SK-N-SH (cell line): ENCODE measurements around the gene MAP2K2. TPM values are rescaled to one million over a fixed set of nuclear protein-coding genes. Genes with fewer than 3 reads are reported as not detected.

Experiments used
- CTCF ChIA-PET: fragments of 300-600, 350-600 bp; formaldehyde crosslinking; extraction: SDS; loops from one replicate; lab custom pipeline; 2021; lab: Yijun Ruan, JAX
- POLR2A ChIA-PET: fragments of 350-600 bp; sonication (Branson Sonifier 250); formaldehyde crosslinking; extraction: SDS; loops from one replicate; lab custom pipeline; 2020; ENCODE audit warnings: antibody characterized with exemption, inconsistent platforms; lab: Yijun Ruan, JAX
- DNase-seq: peaks from one replicate; pipeline ENCODE4 v3.0.0; 2012
- H2AFZ ChIP-seq: fragments of 200-600 bp; sonication (generic); 2 replicates; pipeline ENCODE4 v1.8.1; 2016; ENCODE audit warnings: antibody characterized with exemption, mild to moderate bottlenecking, low read depth
- H3F3A ChIP-seq: fragments of 200-600 bp; sonication (generic); replicated peaks from 2 replicates; pipeline ENCODE3; 2016; ENCODE audit warnings: antibody characterized with exemption, mild to moderate bottlenecking; ENCODE audit not compliant: insufficient read depth
- H3K27ac ChIP-seq, 2 experiments: fragments of 200-500 bp in 1 of 2; fragments of 200-600 bp in 1 of 2; sonication (Bioruptor generic) in 1 of 2; sonication (generic), shearing (Covaris generic) in 1 of 2; 2 replicates each; pipeline versions ENCODE4 v1.5.1 to v1.6.1; 2014 to 2016; ENCODE audit warnings: low read depth in 2 of 2, inconsistent platforms in 1 of 2, low read length in 1 of 2, mild to moderate bottlenecking in 1 of 2, mixed read lengths in 1 of 2
- H3K27me3 ChIP-seq: fragments of 200-600 bp; sonication (generic), shearing (Covaris generic); 2 replicates; pipeline ENCODE4 v1.6.1; 2016; ENCODE audit warnings: mixed run types; ENCODE audit not compliant: insufficient read depth
- H3K36me3 ChIP-seq, 2 experiments: fragments of 200-500 bp in 1 of 2; fragments of 200-600 bp in 1 of 2; sonication (Bioruptor generic) in 1 of 2; sonication (generic) in 1 of 2; replicated peaks in 1 of 2; 2 replicates each; pipeline versions ENCODE3 to v1.5.1; 2014 to 2016; ENCODE audit warnings: low read length in 1 of 2, mild to moderate bottlenecking in 1 of 2; ENCODE audit not compliant: insufficient read depth in 2 of 2, control insufficient read depth in 1 of 2
- H3K4me1 ChIP-seq, 2 experiments: fragments of 200-500 bp in 1 of 2; fragments of 200-600 bp in 1 of 2; sonication (Bioruptor generic) in 1 of 2; sonication (generic), shearing (Covaris generic) in 1 of 2; 2 replicates each; pipeline versions ENCODE4 v1.5.1 to v1.6.1; 2014 to 2016; ENCODE audit warnings: low read depth in 1 of 2, low read length in 1 of 2, mixed run types in 1 of 2; ENCODE audit not compliant: insufficient read depth in 2 of 2, control insufficient read depth in 1 of 2
- H3K4me2 ChIP-seq: fragments of 200-600 bp; sonication (generic), shearing (Covaris generic); 2 replicates; pipeline ENCODE4 v1.6.1; 2017; ENCODE audit warnings: mixed run types
- H3K4me3 ChIP-seq, 2 experiments: fragments of 200-500 bp in 1 of 2; fragments of 200-600 bp in 1 of 2; sonication (Bioruptor generic) in 1 of 2; sonication (generic), shearing (Covaris generic) in 1 of 2; 2 replicates each; pipeline versions ENCODE4 v1.5.1 to v1.8.1; 2014 to 2016; ENCODE audit warnings: low read depth in 2 of 2, inconsistent platforms in 1 of 2, low read length in 1 of 2, mild to moderate bottlenecking in 1 of 2, mixed read lengths in 1 of 2, moderate library complexity in 1 of 2
- H3K79me2 ChIP-seq: fragments of 200-600 bp; sonication (generic); 2 replicates; pipeline ENCODE4 v1.8.1; 2017; ENCODE audit warnings: mild to moderate bottlenecking; ENCODE audit not compliant: insufficient read depth
- H3K9ac ChIP-seq: fragments of 200-600 bp; sonication (generic); 2 replicates; pipeline ENCODE4 v1.6.1; 2017; ENCODE audit warnings: mixed run types
- H3K9me2 ChIP-seq: fragments of 200-600 bp; sonication (generic); 2 replicates; pipeline ENCODE4 v1.6.1; 2017; ENCODE audit warnings: mixed run types
- H3K9me3 ChIP-seq: fragments of 200-600 bp; sonication (generic); 2 replicates; pipeline ENCODE4 v1.6.1; 2017; ENCODE audit warnings: mixed run types, mild to moderate bottlenecking, moderate library complexity
- H4K20me1 ChIP-seq: fragments of 200-600 bp; sonication (generic); 2 replicates; pipeline ENCODE4 v1.6.1; 2017; ENCODE audit warnings: mild to moderate bottlenecking, mixed run types; ENCODE audit not compliant: insufficient read depth
- CHD2 ChIP-seq: fragments of 150-350 bp; IDR thresholded peaks from 2 replicates; pipeline ENCODE4 v1.6.1; 2018; ENCODE audit warnings: low read length; ENCODE audit not compliant: partially characterized antibody
- EZH2phosphoT487 ChIP-seq: fragments of 200-600 bp; sonication (generic); IDR thresholded peaks from 2 replicates; pipeline ENCODE4 v1.6.1; 2017; ENCODE audit warnings: low read depth, mixed run types, mild to moderate bottlenecking, antibody characterized with exemption, moderate library complexity, borderline replicate concordance
- FOSL2 ChIP-seq: IDR thresholded peaks from 2 replicates; pipeline ENCODE4 v1.4.0; 2012; ENCODE audit warnings: low read depth, mild to moderate bottlenecking, moderate library complexity, borderline replicate concordance
- GABPA ChIP-seq: IDR thresholded peaks from 2 replicates; pipeline ENCODE4 v1.4.0; 2012; ENCODE audit warnings: low read depth, mild to moderate bottlenecking
- GATA2 ChIP-seq: sonication (generic); formaldehyde crosslinking; IDR thresholded peaks from 2 replicates; pipeline ENCODE4 v1.5.0; 2020; ENCODE audit warnings: mild to moderate bottlenecking, missing genetic modification reagents
- JUND ChIP-seq: IDR thresholded peaks from 2 replicates; pipeline ENCODE4 v1.4.0; 2012
- MAX ChIP-seq: IDR thresholded peaks from 2 replicates; pipeline ENCODE4 v1.4.0; 2012; ENCODE audit warnings: low read depth
- MXI1 ChIP-seq: IDR thresholded peaks from 2 replicates; pipeline ENCODE4 v1.6.1; 2012; ENCODE audit warnings: mild to moderate bottlenecking, low read depth, low read length, improper control_type of control experiment
- NFIC ChIP-seq: IDR thresholded peaks from 2 replicates; pipeline ENCODE4 v1.4.0; 2012; ENCODE audit warnings: borderline replicate concordance
- NRF1 ChIP-seq: IDR thresholded peaks from 2 replicates; pipeline ENCODE4 v1.6.1; 2012; ENCODE audit warnings: low read depth, mild to moderate bottlenecking, low read length
- POLR2AphosphoS5 ChIP-seq: IDR thresholded peaks from 2 replicates; pipeline ENCODE4 v1.6.1; 2012; ENCODE audit warnings: low read depth, low read length
- RAD21 ChIP-seq: IDR thresholded peaks from 2 replicates; pipeline ENCODE4 v1.6.1; 2012; ENCODE audit warnings: mild to moderate bottlenecking, low read length
- RCOR1 ChIP-seq: fragments of 150-350 bp; IDR thresholded peaks from 2 replicates; pipeline ENCODE4 v1.6.1; 2017; ENCODE audit warnings: antibody characterized with exemption, low read length
- RFX5 ChIP-seq: IDR thresholded peaks from 2 replicates; pipeline ENCODE4 v1.6.1; 2012; ENCODE audit warnings: mild to moderate bottlenecking, improper control_type of control experiment, low read length
- SIN3A ChIP-seq: IDR thresholded peaks from 2 replicates; pipeline ENCODE4 v1.6.1; 2012; ENCODE audit warnings: low read depth, mild to moderate bottlenecking, low read length, moderate library complexity, borderline replicate concordance
- TAF1 ChIP-seq: IDR thresholded peaks from 2 replicates; pipeline ENCODE4 v1.6.1; 2012; ENCODE audit warnings: low read depth, mild to moderate bottlenecking, low read length, moderate library complexity, borderline replicate concordance
- TCF12 ChIP-seq: IDR thresholded peaks from 2 replicates; pipeline ENCODE4 v1.4.0; 2012
- USF1 ChIP-seq: IDR thresholded peaks from 2 replicates; pipeline ENCODE4 v1.4.0; 2012; ENCODE audit warnings: low read depth, borderline replicate concordance
- WGBS: methylation state at CpG from one replicate; pipeline ENCODE4 v1.1.6; 2017; ENCODE audit warnings: low lambda C conversion rate; 5-methylcytosine and 5-hydroxymethylcytosine counted together
- polyA plus RNA-seq, 3 experiments: library from polyadenylated mRNA; depleted of rRNA; stranded (reverse); fragments of >200 nt; gene quantifications; 2 replicates each; pipeline ENCODE4 v1.2.3, GENCODE V29; 2012
- TF ChIP-seq, protein P1 (sequence below): fragments of 150-350 bp; IDR thresholded peaks from 2 replicates; pipeline ENCODE4 v1.6.1; 2016; ENCODE audit warnings: mild to moderate bottlenecking, low read depth, low read length

The MAP2K2 gene
- polyA plus RNA-seq, 1 of the 3 experiments (the other 2 are of a cell fraction) = 114 TPM

DNA sequence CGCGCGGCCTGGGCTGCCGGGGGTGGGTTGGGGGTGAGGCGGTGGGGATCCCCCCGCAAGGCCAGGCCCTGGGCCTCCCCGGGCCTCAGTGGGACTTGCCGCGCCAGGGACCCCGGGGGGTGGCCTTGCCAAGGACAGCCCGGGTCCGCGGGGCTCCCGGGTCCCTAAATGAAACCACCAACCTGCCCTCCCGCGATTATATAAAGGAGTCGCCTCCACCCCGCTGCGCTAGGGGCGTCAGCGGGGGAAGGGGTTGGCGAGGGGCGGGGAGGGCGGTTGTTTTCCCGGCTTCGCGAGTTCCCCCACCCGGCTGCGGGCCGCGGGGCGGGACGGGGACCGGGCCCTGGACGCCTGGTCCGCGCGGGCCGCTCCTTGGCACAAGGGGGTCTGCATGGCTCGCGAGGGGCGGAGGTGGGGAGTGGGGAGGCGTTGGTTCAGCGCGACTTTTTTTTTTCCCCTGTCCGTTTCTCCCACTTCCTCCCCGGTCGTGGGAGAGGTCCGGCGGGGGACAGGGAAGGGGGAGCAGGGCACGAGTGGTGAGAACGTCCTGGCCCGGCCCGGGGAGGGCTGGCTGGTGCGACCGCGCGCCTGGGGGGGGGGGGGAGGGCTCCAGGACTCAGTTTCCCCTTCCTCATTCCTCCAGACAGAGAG lies 56.4 kb downstream of the MAP2K2 start:
- peak; percentile 84 for DNase-seq
- Histone ChIP-seq H3F3A (peaks cover 4% of the 10 kb centered on the region), H3K27me3 (no peaks in the 10 kb centered on the region), H3K36me3 (peaks cover 3 to 6% of the 10 kb centered on the region in 2 experiments), H3K79me2 (peaks cover 29% of the 10 kb centered on the region), H3K4me2 (peak overlapping the region; percentile 88), H3K4me1 (peaks cover 0 to 16% of the 10 kb centered on the region in 2 experiments; a peak in 1 of 4 replicates)
- POLR2A ChIA-PET = no interaction called here
- CTCF ChIA-PET = no interaction called here
- TF ChIP-seq RCOR1 (no peak), MAX (no peak), RAD21 (no peak), GABPA (no peak), GATA2 (CRISPR knock-in tag) (no peak), USF1 (no peak), JUND (no peak), NRF1 (no peak), POLR2AphosphoS5 (no peak), MXI1 (no peak), FOSL2 (no peak), EZH2phosphoT487 (no peak), NFIC (no peak), RFX5 (no peak), TAF1 (no peak), CHD2 (no peak), TCF12 (no peak), SIN3A (no peak)
- TF ChIP-seq, protein P1, sequence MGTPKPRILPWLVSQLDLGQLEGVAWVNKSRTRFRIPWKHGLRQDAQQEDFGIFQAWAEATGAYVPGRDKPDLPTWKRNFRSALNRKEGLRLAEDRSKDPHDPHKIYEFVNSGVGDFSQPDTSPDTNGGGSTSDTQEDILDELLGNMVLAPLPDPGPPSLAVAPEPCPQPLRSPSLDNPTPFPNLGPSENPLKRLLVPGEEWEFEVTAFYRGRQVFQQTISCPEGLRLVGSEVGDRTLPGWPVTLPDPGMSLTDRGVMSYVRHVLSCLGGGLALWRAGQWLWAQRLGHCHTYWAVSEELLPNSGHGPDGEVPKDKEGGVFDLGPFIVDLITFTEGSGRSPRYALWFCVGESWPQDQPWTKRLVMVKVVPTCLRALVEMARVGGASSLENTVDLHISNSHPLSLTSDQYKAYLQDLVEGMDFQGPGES = no peak
- TF ChIP-seq, all 33 proteins: peak for 0
- H3K4me3 ChIP-seq = peak overlapping the region; percentile 76 to 80
- H3K9ac ChIP-seq = peak overlapping the region; percentile 87
- H4K20me1 ChIP-seq = peaks cover 24% of the 10 kb centered on the region
- no peaks in the 10 kb centered on the region for H3K9me3 ChIP-seq
- H2AFZ ChIP-seq = peak overlapping the region; percentile 63; the same call in 1 of the 2 replicates
- WGBS = 7% methylated on average over 9 of the region's 58 CpGs
- H3K27ac ChIP-seq = peak overlapping the region; percentile 63 to 90; a peak in 3 of 4 replicates
- no peaks in the 10 kb centered on the region for H3K9me2 ChIP-seq
